HEK293T (cell line): Measurements from ENCODE around the gene IL12RB2.

Source experiments
- ARNT ChIP-seq: fragments of 450-650 bp; IDR thresholded peaks from 2 replicates; pipeline ENCODE4 v1.6.1; 2017; ENCODE audit warnings: mild to moderate bottlenecking
- BHLHE40 ChIP-seq: fragments of 450-650 bp; IDR thresholded peaks from 2 replicates; pipeline ENCODE4 v1.6.1; 2016; ENCODE audit warnings: mild to moderate bottlenecking, moderate library complexity, borderline replicate concordance
- ELF4 ChIP-seq: fragments of 450-650 bp; IDR thresholded peaks from 2 replicates; pipeline ENCODE4 v1.6.1; 2017; ENCODE audit warnings: antibody characterized with exemption
- FOXK2 ChIP-seq: fragments of 450-650 bp; IDR thresholded peaks from 2 replicates; pipeline ENCODE4 v1.6.1; 2016; ENCODE audit warnings: mild to moderate bottlenecking
- FOXM1 ChIP-seq: fragments of 450-650 bp; IDR thresholded peaks from 2 replicates; pipeline ENCODE4 v1.6.1; 2017; ENCODE audit warnings: mild to moderate bottlenecking, borderline replicate concordance
- HDGF ChIP-seq: fragments of 450-650 bp; IDR thresholded peaks from 2 replicates; pipeline ENCODE4 v1.6.1; 2017; ENCODE audit warnings: antibody characterized with exemption, borderline replicate concordance
- LEF1 ChIP-seq: fragments of 450-650 bp; IDR thresholded peaks from 2 replicates; pipeline ENCODE4 v1.6.1; 2017; ENCODE audit warnings: mild to moderate bottlenecking, borderline replicate concordance
- NFRKB ChIP-seq: fragments of 450-650 bp; IDR thresholded peaks from 2 replicates; pipeline ENCODE4 v1.6.1; 2016; ENCODE audit warnings: mild to moderate bottlenecking, moderate library complexity
- SP1 ChIP-seq: fragments of 450-650 bp; IDR thresholded peaks from 2 replicates; pipeline ENCODE4 v1.6.1; 2017
- SUZ12 ChIP-seq: fragments of 450-650 bp; IDR thresholded peaks from 2 replicates; pipeline ENCODE4 v1.6.1; 2016; ENCODE audit warnings: mild to moderate bottlenecking
- TARDBP ChIP-seq: fragments of 450-650 bp; IDR thresholded peaks from 2 replicates; pipeline ENCODE4 v1.6.1; 2016
- ZNF384 ChIP-seq: fragments of 450-650 bp; IDR thresholded peaks from 2 replicates; pipeline ENCODE4 v1.6.1; 2016
- TF ChIP-seq, protein P1 (sequence below): fragments of 450-650 bp; IDR thresholded peaks from 2 replicates; pipeline ENCODE4 v1.6.1; 2016

DNA sequence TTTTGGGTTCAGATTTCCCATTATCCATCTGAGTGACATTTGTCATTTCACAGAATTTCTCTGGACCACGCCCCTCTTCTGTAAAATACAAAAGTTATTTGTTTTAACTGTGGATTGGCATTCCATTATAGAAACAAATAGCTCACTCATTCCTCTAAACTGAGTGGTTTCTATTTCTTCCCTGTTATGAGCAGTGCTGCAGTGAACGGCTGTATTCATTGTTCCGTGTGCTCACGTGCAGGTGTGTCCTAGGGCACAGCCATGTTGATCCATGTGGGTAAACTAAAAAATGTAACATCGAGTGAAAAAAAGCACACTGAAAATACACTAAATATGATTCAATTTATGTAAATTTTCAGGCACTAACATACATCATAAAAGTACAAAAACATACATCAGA, 27.0 kb upstream of the IL12RB2 start:
- TF ChIP-seq, protein P1, sequence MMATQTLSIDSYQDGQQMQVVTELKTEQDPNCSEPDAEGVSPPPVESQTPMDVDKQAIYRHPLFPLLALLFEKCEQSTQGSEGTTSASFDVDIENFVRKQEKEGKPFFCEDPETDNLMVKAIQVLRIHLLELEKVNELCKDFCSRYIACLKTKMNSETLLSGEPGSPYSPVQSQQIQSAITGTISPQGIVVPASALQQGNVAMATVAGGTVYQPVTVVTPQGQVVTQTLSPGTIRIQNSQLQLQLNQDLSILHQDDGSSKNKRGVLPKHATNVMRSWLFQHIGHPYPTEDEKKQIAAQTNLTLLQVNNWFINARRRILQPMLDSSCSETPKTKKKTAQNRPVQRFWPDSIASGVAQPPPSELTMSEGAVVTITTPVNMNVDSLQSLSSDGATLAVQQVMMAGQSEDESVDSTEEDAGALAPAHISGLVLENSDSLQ = no peak
- TF ChIP-seq ZNF384 = no peak
- TF ChIP-seq TARDBP = no peak
- no peak for TF ChIP-seq ELF4
- no peak for TF ChIP-seq SP1
- TF ChIP-seq BHLHE40 = no peak
- TF ChIP-seq NFRKB = no peak
- no peak for TF ChIP-seq SUZ12
- no peak for TF ChIP-seq FOXM1
- no peak for TF ChIP-seq FOXK2
- no peak for TF ChIP-seq HDGF
- no peak for TF ChIP-seq LEF1
- TF ChIP-seq ARNT = no peak
